Vagina (tissue), 2 donors: ENCODE results near the gene PCSK1N.

ENCODE experiments used
- CTCF ChIP-seq, 3 experiments: fragments of 450-650 bp in 2 of 3; fragments of 200-600 bp in 1 of 3; sonication (generic) in 1 of 3; IDR thresholded peaks; one replicate each; pipeline ENCODE4 v1.5.1; 2017 to 2019; ENCODE audit warnings: antibody characterized with exemption in 3 of 3, mild to moderate bottlenecking in 2 of 3, moderate library complexity in 2 of 3
- POLR2A ChIP-seq, 2 donors: fragments of 450-650 bp; IDR thresholded peaks; one replicate each; pipeline ENCODE4 v1.6.1; 2017; ENCODE audit warnings: antibody characterized with exemption in 2 of 2, mild to moderate bottlenecking in 2 of 2, moderate library complexity in 2 of 2
- POLR2AphosphoS5 ChIP-seq, 2 donors: sonication (generic); formaldehyde crosslinking; IDR thresholded peaks; one replicate each; pipeline ENCODE4 v1.9.0; 2017; ENCODE audit warnings: antibody characterized with exemption in 2 of 2, mild to moderate bottlenecking in 2 of 2, low read depth in 1 of 2; ENCODE audit not compliant: insufficient read depth in 1 of 2

GRCh38 chrX:48802089-48802904 is 33.1 kb downstream of the PCSK1N start:
- TF ChIP-seq CTCF (IDR thresholded peaks at IDR 0.05) (no peak), POLR2A (IDR thresholded peaks at IDR 0.05) (peak in 1 of 2 donors; percentile 58), POLR2AphosphoS5 (IDR thresholded peaks at IDR 0.05; ENCODE audit: insufficient read depth in 1 of 2, low read depth in 1 of 2) (peak in 1 of 2 donors; percentile 61)
